ENCODE measurements around the gene ARL2. TPM values are rescaled to one million over a fixed set of nuclear protein-coding genes. Genes with fewer than 3 reads are reported as not detected.

The ARL2 gene
- total RNA-seq, 2 donors from 2014 or later, result 155 to 207 TPM

GRCh38 chr11:65042891-65043290 is 28.9 kb downstream of the ARL2 start:
- Histone ChIP-seq H3K4me1 (peaks cover 0 to 45% of the 10 kb centered on the region in 2 donors), H3K27ac (no peak overlapping the region), H3K9me3 (no peaks in the 10 kb centered on the region), H3K27me3 (no peaks in the 10 kb centered on the region), H3K36me3 (peaks cover 12% of the 10 kb centered on the region), H3K4me3 (no peak overlapping the region)
- TF ChIP-seq CTCF (IDR thresholded peaks at IDR 0.05), result no peak
- no peak for DNase-seq (ENCODE audit: low spot score)

- DNase-seq (ENCODE audit: low spot score), result peak; percentile 61
- Histone ChIP-seq H3K27ac (no peak overlapping the region), H3K9me3 (no peaks in the 10 kb centered on the region), H3K4me1 (peaks cover 0 to 50% of the 10 kb centered on the region in 2 donors), H3K36me3 (peaks cover 6% of the 10 kb centered on the region), H3K4me3 (no peak overlapping the region), H3K27me3 (no peaks in the 10 kb centered on the region)
- TF ChIP-seq CTCF (IDR thresholded peaks at IDR 0.05), result no peak
Observed at GRCh38 chr11:65043881-65044501, 30.0 kb downstream of the ARL2 start.

- no peak for DNase-seq (ENCODE audit: low spot score)
- H3K27ac ChIP-seq, result no peak overlapping the region
- H3K27me3 ChIP-seq, result no peaks in the 10 kb centered on the region
- no peaks in the 10 kb centered on the region for H3K36me3 ChIP-seq
- peaks cover 0 to 50% of the 10 kb centered on the region in 2 donors for H3K4me1 ChIP-seq
- H3K9me3 ChIP-seq, result no peaks in the 10 kb centered on the region
- no peak for TF ChIP-seq CTCF (IDR thresholded peaks at IDR 0.05)
- H3K4me3 ChIP-seq, result no peak overlapping the region
Observed at GRCh38 chr11:65045061-65045460, 31.1 kb downstream of the ARL2 start.

- Histone ChIP-seq H3K27ac (no peak overlapping the region), H3K36me3 (no peaks in the 10 kb centered on the region), H3K4me1 (peaks cover 0 to 45% of the 10 kb centered on the region in 2 donors), H3K27me3 (no peaks in the 10 kb centered on the region), H3K4me3 (no peak overlapping the region), H3K9me3 (no peaks in the 10 kb centered on the region)
- no peak for TF ChIP-seq CTCF (IDR thresholded peaks at IDR 0.05)
- no peak for DNase-seq (ENCODE audit: low spot score)
Observed at GRCh38 chr11:65045728-65046127, 31.8 kb downstream of the ARL2 start.

- DNase-seq (ENCODE audit: low spot score), result peak; percentile 59
- Histone ChIP-seq H3K4me1 (peaks cover 0 to 32% of the 10 kb centered on the region in 2 donors), H3K36me3 (no peaks in the 10 kb centered on the region), H3K9me3 (no peaks in the 10 kb centered on the region), H3K27me3 (no peaks in the 10 kb centered on the region), H3K4me3 (peak overlapping the region; percentile 42 to 60), H3K27ac (peak overlapping the region in 1 of 2 donors; percentile 40)
- TF ChIP-seq CTCF (IDR thresholded peaks at IDR 0.05), result no peak
Observed at GRCh38 chr11:65047581-65048422, 33.8 kb downstream of the ARL2 start.
